Mesenchymal stem cell (in vitro differentiated cells and primary cell): Measurements from ENCODE around the gene UNKL.

Source experiments
- DNase-seq: peaks from one replicate; pipeline ENCODE4 v3.0.0-alpha.2; 2013
- H2AFZ ChIP-seq: one replicate; pipeline ENCODE4 v1.6.1; 2013; ENCODE audit warnings: low read depth, mild to moderate bottlenecking, control low read depth, inconsistent platforms, low read length, moderate library complexity
- H2AK5ac ChIP-seq: 2 replicates; pipeline ENCODE4 v1.6.1; 2013; ENCODE audit warnings: low read length, moderate library complexity, mild to moderate bottlenecking, inconsistent platforms; ENCODE audit not compliant: severe bottlenecking
- H2BK120ac ChIP-seq: one replicate; pipeline ENCODE4 v1.6.1; 2013; ENCODE audit warnings: low read depth, mild to moderate bottlenecking, inconsistent platforms, low read length, moderate library complexity
- H2BK12ac ChIP-seq, 2 experiments: one replicate each; pipeline ENCODE4 v1.6.1; 2013; ENCODE audit warnings: inconsistent platforms in 2 of 2, low read length in 2 of 2, mild to moderate bottlenecking in 2 of 2, moderate library complexity in 2 of 2, control low read depth in 1 of 2
- H2BK15ac ChIP-seq: one replicate; pipeline ENCODE4 v1.6.1; 2013; ENCODE audit warnings: mild to moderate bottlenecking, low read depth, inconsistent platforms; ENCODE audit not compliant: poor library complexity, severe bottlenecking
- H2BK5ac ChIP-seq: 2 replicates; pipeline ENCODE4 v1.6.1; 2013; ENCODE audit warnings: low read depth, mild to moderate bottlenecking, low read length, control low read depth, inconsistent platforms; ENCODE audit not compliant: poor library complexity, severe bottlenecking
- H3K14ac ChIP-seq, 2 experiments: one replicate each; pipeline ENCODE4 v1.6.1; 2013; ENCODE audit warnings: inconsistent platforms in 2 of 2, low read length in 2 of 2, control low read depth in 1 of 2, mild to moderate bottlenecking in 1 of 2, moderate library complexity in 1 of 2
- H3K18ac ChIP-seq, 2 experiments: one replicate each; pipeline ENCODE4 v1.6.1; 2013; ENCODE audit warnings: inconsistent platforms in 2 of 2, low read length in 2 of 2, control low read depth in 1 of 2, low read depth in 1 of 2, mild to moderate bottlenecking in 1 of 2
- H3K23ac ChIP-seq, 2 experiments: one replicate each; pipeline ENCODE4 v1.6.1; 2013; ENCODE audit warnings: inconsistent platforms in 2 of 2, low read length in 2 of 2, mild to moderate bottlenecking in 2 of 2, moderate library complexity in 2 of 2, control low read depth in 1 of 2
- H3K27ac ChIP-seq: 2 replicates; pipeline ENCODE4 v1.5.1; 2013; ENCODE audit warnings: mild to moderate bottlenecking, moderate library complexity, low read length, control low read depth, inconsistent platforms; ENCODE audit not compliant: poor library complexity, severe bottlenecking
- H3K27me3 ChIP-seq, 2 experiments: 2 replicates each; pipeline versions ENCODE4 v1.6.1 to v1.7.0; 2013; ENCODE audit warnings: low read length in 2 of 2, mild to moderate bottlenecking in 2 of 2, moderate library complexity in 2 of 2, control low read depth in 1 of 2, inconsistent platforms in 1 of 2; ENCODE audit not compliant: control insufficient read depth in 1 of 2, insufficient read depth in 1 of 2
- H3K36me3 ChIP-seq, 2 experiments: 2 replicates each; pipeline versions ENCODE4 v1.6.1 to v1.7.0; 2013; ENCODE audit warnings: low read length in 2 of 2, control low read depth in 1 of 2, inconsistent platforms in 1 of 2, low read depth in 1 of 2, mild to moderate bottlenecking in 1 of 2; ENCODE audit not compliant: insufficient read depth in 2 of 2, control insufficient read depth in 1 of 2
- H3K4ac ChIP-seq, 2 experiments: one replicate each; pipeline ENCODE4 v1.6.1; 2013; ENCODE audit warnings: inconsistent platforms in 2 of 2, low read length in 2 of 2, mild to moderate bottlenecking in 2 of 2, moderate library complexity in 2 of 2, control low read depth in 1 of 2, low read depth in 1 of 2
- H3K4me1 ChIP-seq: 2 replicates; pipeline ENCODE4 v1.6.1; 2013; ENCODE audit warnings: low read depth, low read length, control low read depth; ENCODE audit not compliant: control insufficient read depth, insufficient read depth
- H3K4me2 ChIP-seq: 2 replicates; pipeline ENCODE4 v1.6.1; 2013; ENCODE audit warnings: low read length, mild to moderate bottlenecking, inconsistent platforms; ENCODE audit not compliant: poor library complexity, severe bottlenecking
- H3K4me3 ChIP-seq, 2 experiments: 2 replicates each; pipeline versions ENCODE4 v1.5.1 to v1.7.0; 2013; ENCODE audit warnings: low read length in 2 of 2, mild to moderate bottlenecking in 2 of 2, control low read depth in 1 of 2, low read depth in 1 of 2; ENCODE audit not compliant: insufficient read depth in 1 of 2
- H3K79me1 ChIP-seq: replicated peaks from 2 replicates; pipeline ENCODE4 v1.6.1; 2013; ENCODE audit warnings: mild to moderate bottlenecking, control low read depth, low read length, inconsistent platforms; ENCODE audit not compliant: poor library complexity, severe bottlenecking
- H3K9ac ChIP-seq: 2 replicates; pipeline ENCODE4 v1.7.0; 2013; ENCODE audit warnings: mild to moderate bottlenecking, low read length, moderate library complexity
- H3K9me3 ChIP-seq: 2 replicates; pipeline ENCODE4 v1.7.0; 2013; ENCODE audit warnings: mild to moderate bottlenecking, low read length; ENCODE audit not compliant: control insufficient read depth
- H4K8ac ChIP-seq: one replicate; pipeline ENCODE4 v1.6.1; 2013; ENCODE audit warnings: inconsistent platforms, mild to moderate bottlenecking, low read length, moderate library complexity
- H4K91ac ChIP-seq: one replicate; pipeline ENCODE4 v1.6.1; 2013; ENCODE audit warnings: mild to moderate bottlenecking, low read length, inconsistent platforms
- WGBS: methylation state at CpG from one replicate; pipeline ENCODE4 v1.1.7; 2013; ENCODE audit warnings: mixed read lengths; 5-methylcytosine and 5-hydroxymethylcytosine counted together

Gene UNKL

GRCh38 chr16:1435921-1436697 is 21.6 kb upstream of the UNKL start:
- no peak for DNase-seq
- Histone ChIP-seq H3K4ac (no peak overlapping the region), H3K23ac (no peak overlapping the region), H2BK5ac (no peak overlapping the region), H3K18ac (no peak overlapping the region), H4K91ac (peak overlapping the region; percentile 35), H3K27ac (no peak overlapping the region), H3K14ac (no peak overlapping the region), H2BK15ac (no peak overlapping the region), H3K9me3 (no peaks in the 10 kb centered on the region), H2AFZ (no peak overlapping the region), H3K4me2 (no peak overlapping the region), H3K9ac (no peak overlapping the region), H3K27me3 (peaks cover 9 to 16% of the 10 kb centered on the region in 2 experiments), H3K4me3 (no peak overlapping the region), H4K8ac (peak overlapping the region; percentile 41), H2AK5ac (no peak overlapping the region), H2BK120ac (no peak overlapping the region), H3K79me1 (no peaks in the 10 kb centered on the region), H3K36me3 (peaks cover 0 to 5% of the 10 kb centered on the region in 2 experiments), H2BK12ac (no peak overlapping the region), H3K4me1 (peaks cover 13% of the 10 kb centered on the region)
- WGBS: 84% methylated on average over 31 of the region's 32 CpGs

DNA sequence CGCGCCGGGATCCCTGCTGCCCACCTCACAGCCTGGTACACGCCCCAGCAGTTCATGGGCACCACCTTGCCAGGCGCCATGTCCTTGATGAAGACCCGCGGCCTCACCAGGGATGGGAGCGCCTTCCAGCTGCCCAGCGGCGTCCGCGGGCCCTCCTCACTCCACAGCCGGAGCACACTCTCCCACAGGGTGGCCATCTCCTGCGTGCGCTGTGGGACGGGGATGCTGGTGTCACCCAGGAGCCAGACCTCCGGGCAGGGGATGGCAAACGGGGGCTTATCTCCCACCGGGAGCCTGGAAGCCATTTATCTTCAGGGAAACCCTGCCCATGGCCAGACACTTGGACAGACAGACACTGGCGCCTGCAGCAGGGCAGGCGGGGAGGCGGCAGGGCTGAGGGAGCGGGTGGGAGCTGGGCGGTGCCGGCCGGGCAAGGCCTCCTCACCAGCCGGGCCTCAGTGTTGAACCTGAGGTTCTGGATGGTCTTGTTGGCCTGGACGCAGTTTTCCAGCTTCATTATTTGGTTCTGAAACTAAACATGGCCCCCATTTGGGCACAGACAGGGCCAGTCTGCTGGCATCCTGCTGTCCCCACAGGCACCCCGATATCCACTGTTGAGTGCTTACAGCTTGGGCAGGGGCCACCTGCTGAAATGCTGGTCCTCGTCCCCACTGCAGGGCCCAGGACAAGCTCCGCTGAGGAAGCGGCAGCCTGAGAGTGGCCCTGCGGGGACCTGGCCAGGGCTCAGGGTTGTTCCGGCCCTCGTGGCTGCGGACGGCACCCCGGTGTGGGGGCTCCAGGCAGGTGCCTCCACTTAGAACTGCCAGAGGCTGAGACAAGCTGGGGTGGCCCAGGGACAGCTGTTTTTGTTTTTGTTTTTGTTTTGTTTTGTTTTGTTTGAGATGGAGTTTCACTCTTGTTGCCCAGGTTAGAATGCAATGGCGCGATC is 20.4 kb upstream of the UNKL start:
- Histone ChIP-seq H3K4me2 (no peak overlapping the region), H2BK120ac (no peak overlapping the region), H2AK5ac (no peak overlapping the region), H3K18ac (no peak overlapping the region), H3K4me3 (no peak overlapping the region), H3K36me3 (peaks cover 0 to 5% of the 10 kb centered on the region in 2 experiments), H3K14ac (no peak overlapping the region), H2BK12ac (no peak overlapping the region), H4K8ac (no peak overlapping the region), H3K27ac (no peak overlapping the region), H3K27me3 (peaks cover 9 to 27% of the 10 kb centered on the region in 2 experiments), H4K91ac (no peak overlapping the region), H2BK15ac (no peak overlapping the region), H3K23ac (no peak overlapping the region), H3K79me1 (no peaks in the 10 kb centered on the region), H3K9me3 (no peaks in the 10 kb centered on the region), H2BK5ac (no peak overlapping the region), H3K4me1 (peaks cover 12% of the 10 kb centered on the region), H3K4ac (no peak overlapping the region), H3K9ac (no peak overlapping the region), H2AFZ (no peak overlapping the region)
- DNase-seq: no peak
- WGBS: 94% methylated on average over 40 of the region's 40 CpGs

- Histone ChIP-seq H2BK5ac (no peak overlapping the region), H3K27me3 (peaks cover 9 to 38% of the 10 kb centered on the region in 2 experiments), H2BK12ac (no peak overlapping the region), H2AK5ac (no peak overlapping the region), H3K4ac (no peak overlapping the region), H2BK15ac (no peak overlapping the region), H4K8ac (no peak overlapping the region), H3K27ac (no peak overlapping the region), H3K18ac (no peak overlapping the region), H3K14ac (no peak overlapping the region), H3K23ac (no peak overlapping the region), H3K79me1 (no peaks in the 10 kb centered on the region), H3K9me3 (no peaks in the 10 kb centered on the region), H4K91ac (no peak overlapping the region), H3K4me2 (no peak overlapping the region), H3K9ac (no peak overlapping the region), H3K4me3 (no peak overlapping the region), H2AFZ (no peak overlapping the region), H3K36me3 (peaks cover 0 to 5% of the 10 kb centered on the region in 2 experiments), H3K4me1 (peaks cover 10% of the 10 kb centered on the region), H2BK120ac (no peak overlapping the region)
- 86% methylated on average over 22 of the region's 22 CpGs for WGBS
- DNase-seq: no peak
Observed at GRCh38 chr16:1433756-1434155, 19.3 kb upstream of the UNKL start.

DNA sequence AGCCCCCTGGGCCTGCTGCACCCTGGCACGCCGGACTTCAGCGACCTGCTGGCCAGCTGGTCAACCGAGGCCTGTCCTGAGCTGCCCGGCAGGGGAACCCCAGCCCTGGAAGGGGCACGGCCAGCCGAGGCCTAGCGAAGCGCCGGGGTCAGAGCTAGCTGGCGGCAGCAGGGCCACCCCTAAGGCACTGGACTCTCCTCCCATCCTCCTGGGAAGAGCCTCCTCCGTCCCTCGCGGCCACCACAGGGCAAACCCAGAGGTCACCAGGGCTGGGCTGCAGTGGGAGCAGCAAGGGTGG is 18.7 kb upstream of the UNKL start:
- Histone ChIP-seq H2BK12ac (no peak overlapping the region), H3K79me1 (no peaks in the 10 kb centered on the region), H3K4me3 (no peak overlapping the region), H3K4me1 (peaks cover 5% of the 10 kb centered on the region), H3K4me2 (no peak overlapping the region), H3K27me3 (peaks cover 9 to 38% of the 10 kb centered on the region in 2 experiments), H3K27ac (no peak overlapping the region), H2AK5ac (no peak overlapping the region), H3K18ac (no peak overlapping the region), H3K23ac (no peak overlapping the region), H2BK15ac (no peak overlapping the region), H2AFZ (no peak overlapping the region), H3K9ac (no peak overlapping the region), H3K36me3 (peaks cover 0 to 5% of the 10 kb centered on the region in 2 experiments), H2BK5ac (no peak overlapping the region), H2BK120ac (no peak overlapping the region), H3K4ac (no peak overlapping the region), H4K8ac (no peak overlapping the region), H3K9me3 (no peaks in the 10 kb centered on the region), H3K14ac (no peak overlapping the region), H4K91ac (no peak overlapping the region)
- no peak for DNase-seq
- WGBS: 95% methylated on average over 12 of the region's 14 CpGs
